DND-41 (cell line): Measurements from ENCODE around the gene STXBP5.

Source experiments
- EZH2 ChIP-seq: IDR thresholded peaks from 3 replicates; pipeline ENCODE4 v1.6.1; 2012; ENCODE audit warnings: borderline replicate concordance, low read depth, mild to moderate bottlenecking, moderate library complexity, low read length, inconsistent platforms; ENCODE audit not compliant: severe bottlenecking
- TF ChIP-seq, protein P1 (sequence below): IDR thresholded peaks from 2 replicates; pipeline ENCODE4 v1.5.1; 2012; ENCODE audit warnings: borderline replicate concordance, low read length, moderate library complexity, mild to moderate bottlenecking; ENCODE audit not compliant: poor library complexity, severe bottlenecking; ENCODE audit errors: extremely low read depth

DNA sequence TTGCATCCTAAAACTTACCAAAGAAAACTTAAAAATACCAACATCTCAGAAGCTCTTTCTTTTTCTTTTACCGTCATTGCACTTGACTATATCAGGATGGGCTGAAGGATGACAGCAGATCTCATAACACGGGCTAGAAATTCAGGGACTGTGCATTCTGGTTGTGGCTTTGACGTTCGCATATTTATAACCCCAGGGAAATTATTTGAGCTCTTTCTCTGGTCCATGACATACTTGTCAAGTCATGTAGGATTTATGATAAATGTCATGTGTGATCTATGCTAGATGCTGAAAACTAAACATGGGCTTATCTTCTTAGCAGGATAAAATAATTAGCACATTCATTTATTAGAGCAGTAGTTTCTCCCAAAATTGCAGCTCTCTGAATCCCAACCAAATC is 229.9 kb downstream of the STXBP5 start:
- TF ChIP-seq, protein P1, sequence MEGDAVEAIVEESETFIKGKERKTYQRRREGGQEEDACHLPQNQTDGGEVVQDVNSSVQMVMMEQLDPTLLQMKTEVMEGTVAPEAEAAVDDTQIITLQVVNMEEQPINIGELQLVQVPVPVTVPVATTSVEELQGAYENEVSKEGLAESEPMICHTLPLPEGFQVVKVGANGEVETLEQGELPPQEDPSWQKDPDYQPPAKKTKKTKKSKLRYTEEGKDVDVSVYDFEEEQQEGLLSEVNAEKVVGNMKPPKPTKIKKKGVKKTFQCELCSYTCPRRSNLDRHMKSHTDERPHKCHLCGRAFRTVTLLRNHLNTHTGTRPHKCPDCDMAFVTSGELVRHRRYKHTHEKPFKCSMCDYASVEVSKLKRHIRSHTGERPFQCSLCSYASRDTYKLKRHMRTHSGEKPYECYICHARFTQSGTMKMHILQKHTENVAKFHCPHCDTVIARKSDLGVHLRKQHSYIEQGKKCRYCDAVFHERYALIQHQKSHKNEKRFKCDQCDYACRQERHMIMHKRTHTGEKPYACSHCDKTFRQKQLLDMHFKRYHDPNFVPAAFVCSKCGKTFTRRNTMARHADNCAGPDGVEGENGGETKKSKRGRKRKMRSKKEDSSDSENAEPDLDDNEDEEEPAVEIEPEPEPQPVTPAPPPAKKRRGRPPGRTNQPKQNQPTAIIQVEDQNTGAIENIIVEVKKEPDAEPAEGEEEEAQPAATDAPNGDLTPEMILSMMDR: no peak
- TF ChIP-seq EZH2: no peak
